NCI-H2227 (cell line): ENCODE data around the gene OR2T6.
"Not testable (repeated sequence)": the region's sequence is repeated elsewhere in the genome, so short reads cannot be mapped to it uniquely, and the experiment has no call there.

Experiments
- DNase-seq: peaks from one replicate; lab custom pipeline; 2025; ENCODE audit not compliant: unreplicated experiment; lab: John Stamatoyannopoulos, UW

Gene OR2T6

GRCh38 chr1:248375446-248375845, at the start of gene OR2T6:
TSS of gene OR2T6 (plus strand) at chr1:248375746. CDS start at chr1:248387609, 11,863 bp downstream.
- no peak for DNase-seq

DNA sequence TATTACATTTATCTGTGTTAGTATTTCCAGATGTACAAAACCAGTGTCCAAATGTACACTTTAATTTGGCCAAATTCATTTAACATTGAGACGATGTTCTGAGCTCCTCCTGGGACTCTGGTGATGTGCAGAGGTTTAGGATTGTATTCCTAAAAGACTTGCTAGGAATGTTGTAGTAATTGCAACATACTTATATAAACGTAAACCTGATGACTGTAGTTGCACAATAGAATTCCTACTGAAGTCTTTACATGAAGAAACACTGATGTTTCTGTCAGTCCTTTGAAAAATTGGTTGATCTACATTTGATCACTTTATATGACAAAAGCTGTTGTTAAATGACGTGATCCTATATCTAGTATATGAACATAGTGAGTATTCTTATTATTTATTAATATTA, 32.1 kb upstream of the OR2T6 start:
- no peak for DNase-seq

- no peak for DNase-seq
Measured at GRCh38 chr1:248348475-248348874, 27.1 kb upstream of the OR2T6 start, which contains the start of gene OR14C36. TSS of gene OR14C36 (plus strand) at chr1:248348775. CDS start at chr1:248348775, 0 bp downstream.

DNA sequence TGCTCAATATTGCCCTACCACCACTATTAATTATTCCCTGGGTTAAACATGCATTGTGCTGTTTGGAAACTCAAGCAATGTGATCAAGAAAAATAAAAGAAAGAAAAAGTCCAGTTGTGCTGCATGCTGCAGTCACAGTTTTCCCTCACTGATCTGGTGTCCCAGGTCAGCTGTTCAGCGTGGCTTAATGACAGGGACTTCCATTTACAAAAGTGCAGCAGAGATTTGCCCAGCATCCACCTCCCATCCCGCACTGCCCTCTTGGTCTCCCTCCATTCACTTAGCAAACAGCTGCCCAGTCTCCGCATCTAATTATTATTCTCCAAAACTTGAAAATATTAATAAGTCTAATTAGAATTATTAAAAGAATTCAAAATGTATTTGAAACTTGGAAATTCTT, 16.1 kb upstream of the OR2T6 start:
- DNase-seq = no peak

GRCh38 chr1:248361121-248361715, 14.3 kb upstream of the OR2T6 start, which contains the start of gene OR2T4:
TSS of gene OR2T4 (plus strand) at chr1:248361665. CDS start at chr1:248361665, 0 bp downstream.
- DNase-seq = no peak

DNA sequence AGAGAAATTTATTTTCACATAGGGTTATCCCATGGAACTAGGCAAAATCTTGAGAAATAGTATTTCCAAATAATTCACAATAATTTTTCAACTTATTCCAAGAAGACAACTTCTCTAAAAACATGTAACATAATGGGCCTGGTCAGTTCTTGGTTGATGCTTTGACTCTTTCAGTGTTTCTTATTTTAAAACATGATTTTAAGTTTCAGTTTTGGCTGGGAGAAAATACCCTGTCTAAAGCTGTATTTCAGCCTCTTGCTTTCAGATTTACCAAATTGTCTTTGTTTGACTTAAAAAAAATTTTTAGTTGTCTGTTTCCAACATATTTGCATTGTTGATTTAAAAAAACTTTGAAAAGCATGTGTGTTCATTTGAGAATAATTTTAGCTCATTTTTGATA, 8.9 kb upstream of the OR2T6 start:
- DNase-seq = no peak

GRCh38 chr1:248372394-248372793, 3.2 kb upstream of the OR2T6 start:
- DNase-seq = no peak

- no peak for DNase-seq
Measured at GRCh38 chr1:248373761-248374160, 1.8 kb upstream of the OR2T6 start.

DNA sequence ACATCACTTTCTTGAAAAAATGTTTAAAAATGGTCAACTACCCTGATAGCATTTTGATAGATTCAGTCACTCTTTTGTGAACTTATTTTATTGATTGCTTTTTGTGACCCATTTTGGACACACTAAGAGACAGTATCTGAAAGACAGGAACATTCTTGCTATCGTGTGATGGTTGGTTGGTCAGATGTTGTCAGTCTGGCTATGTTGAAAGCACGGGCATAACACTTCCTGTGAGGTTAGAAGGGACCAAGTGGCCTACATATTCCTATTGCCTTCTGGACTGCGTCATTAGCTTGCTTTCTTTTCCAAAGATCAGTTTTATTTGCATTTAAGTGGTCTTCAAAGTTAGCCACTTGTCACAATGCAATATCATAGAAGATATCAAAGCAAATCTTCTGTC, 1.4 kb downstream of the OR2T6 start:
- no peak for DNase-seq

DNA sequence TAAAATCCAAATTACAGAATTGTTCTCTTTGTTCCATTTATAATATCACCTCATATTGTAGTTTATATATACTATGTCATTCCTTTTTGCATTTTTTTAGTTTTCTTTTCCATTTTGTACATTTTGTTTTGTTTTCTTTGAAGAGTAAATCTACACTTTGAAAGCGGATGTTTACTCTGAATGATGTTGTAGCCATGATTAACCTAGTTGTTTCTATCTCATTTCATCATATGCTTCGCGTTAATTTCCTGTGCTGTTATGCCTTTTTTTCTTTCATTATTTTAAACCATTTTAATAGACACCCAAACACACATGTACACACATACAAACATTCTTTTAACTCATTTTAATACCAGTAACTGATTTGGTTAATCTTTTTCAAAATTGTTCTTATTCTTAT, 5.3 kb downstream of the OR2T6 start:
- no peak for DNase-seq

DNA sequence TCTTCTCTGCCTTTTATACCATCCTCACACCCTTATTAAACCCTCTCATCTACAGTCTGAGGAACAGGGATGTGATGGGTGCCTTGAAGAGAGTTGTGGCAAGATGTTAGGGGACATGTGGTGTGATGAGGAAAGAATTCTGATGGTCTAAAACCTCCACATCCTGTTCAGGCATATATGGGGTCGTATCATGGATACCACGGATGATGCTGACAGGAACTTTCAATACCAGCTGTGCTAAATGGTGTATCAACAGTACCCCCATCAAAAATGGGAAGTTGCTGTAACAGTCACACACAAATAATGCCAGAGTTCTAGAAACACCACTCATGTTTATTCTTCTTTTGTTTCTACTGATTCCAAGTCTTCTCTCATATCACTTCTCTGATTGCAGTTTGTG, 12.9 kb downstream of the OR2T6 start:
- no peak for DNase-seq

DNA sequence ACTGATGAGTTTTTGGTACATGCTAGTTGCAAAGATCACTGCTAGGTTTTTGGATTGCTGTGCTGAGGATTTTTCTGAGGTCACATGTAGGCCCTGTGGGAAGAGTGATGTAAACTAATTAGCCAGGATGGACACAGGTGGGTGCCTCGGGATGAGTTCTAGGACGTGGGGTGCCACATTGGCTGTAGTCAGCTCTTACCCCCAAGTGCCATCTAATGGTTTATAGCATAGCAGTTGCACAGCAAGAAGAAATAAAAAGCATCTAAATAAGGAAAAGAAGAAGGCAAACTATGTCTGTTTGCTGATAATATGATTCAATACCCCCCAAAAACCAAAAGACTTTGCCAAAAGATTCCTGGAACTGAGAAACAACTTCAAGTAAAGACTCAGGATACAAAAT, 17.5 kb downstream of the OR2T6 start:
- DNase-seq = no peak

- DNase-seq = no peak
Measured at GRCh38 chr1:248402748-248403147, 27.2 kb downstream of the OR2T6 start, which contains the start of gene OR2T1. TSS of gene OR2T1 (plus strand) at chr1:248403048. CDS start at chr1:248406148, 3,100 bp downstream.

DNA sequence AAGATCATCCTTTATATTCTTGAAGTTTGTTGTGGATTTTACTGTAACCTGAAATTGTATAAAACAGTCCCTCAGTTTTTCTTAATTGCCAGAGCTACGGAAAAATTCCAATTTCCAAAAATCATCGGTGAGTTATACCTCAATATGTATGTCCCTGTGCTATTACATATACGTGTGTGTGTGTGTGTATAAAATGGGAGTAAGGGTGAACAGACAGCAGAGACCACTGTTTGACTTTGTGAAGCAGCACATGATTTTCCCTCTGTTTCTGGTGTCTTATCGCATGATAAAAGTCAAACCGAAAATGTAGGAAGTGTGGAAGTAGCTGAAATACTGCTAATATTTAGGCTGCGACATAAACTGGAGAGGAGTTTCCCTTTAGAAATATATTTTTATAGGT, 28.5 kb downstream of the OR2T6 start:
- DNase-seq = no peak

DNA sequence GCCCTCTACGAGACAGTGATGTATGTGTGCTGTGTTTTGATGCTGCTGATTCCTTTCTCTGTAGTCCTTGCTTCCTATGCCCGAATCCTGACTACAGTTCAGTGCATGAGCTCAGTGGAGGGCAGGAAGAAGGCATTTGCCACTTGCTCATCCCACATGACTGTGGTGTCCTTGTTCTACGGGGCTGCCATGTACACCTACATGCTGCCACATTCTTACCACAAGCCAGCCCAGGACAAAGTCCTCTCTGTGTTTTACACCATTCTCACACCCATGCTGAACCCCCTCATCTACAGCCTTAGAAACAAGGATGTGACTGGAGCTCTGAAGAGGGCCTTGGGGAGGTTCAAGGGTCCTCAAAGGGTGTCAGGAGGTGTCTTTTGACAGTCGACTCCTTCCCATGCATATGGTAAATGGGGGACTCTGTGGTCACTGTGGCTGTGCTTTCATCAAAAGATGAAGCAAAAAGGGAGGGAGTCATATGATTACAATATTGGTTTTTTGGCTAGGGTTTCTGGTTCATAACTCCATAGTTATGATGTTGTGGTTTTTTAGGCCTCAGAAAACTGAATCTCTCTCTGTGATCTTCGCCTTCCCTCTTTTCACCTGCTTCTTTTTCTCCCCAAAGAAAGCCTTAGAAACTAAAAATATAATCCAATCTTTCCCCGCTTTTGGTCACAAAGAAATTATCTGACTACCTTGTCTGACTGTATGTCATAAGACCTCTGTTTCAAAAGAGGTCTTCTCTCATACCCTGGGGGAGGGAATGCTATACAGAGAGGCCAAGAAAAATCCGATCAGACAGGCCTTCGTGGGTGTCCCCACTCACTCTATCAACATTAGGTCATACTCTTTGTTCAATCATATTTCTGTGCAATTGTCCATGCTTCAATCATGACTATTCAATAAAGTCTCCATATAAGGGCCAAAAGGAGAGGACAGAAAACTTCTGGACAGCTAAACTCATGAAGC, 31.5 kb downstream of the OR2T6 start:
- no peak for DNase-seq

DNA sequence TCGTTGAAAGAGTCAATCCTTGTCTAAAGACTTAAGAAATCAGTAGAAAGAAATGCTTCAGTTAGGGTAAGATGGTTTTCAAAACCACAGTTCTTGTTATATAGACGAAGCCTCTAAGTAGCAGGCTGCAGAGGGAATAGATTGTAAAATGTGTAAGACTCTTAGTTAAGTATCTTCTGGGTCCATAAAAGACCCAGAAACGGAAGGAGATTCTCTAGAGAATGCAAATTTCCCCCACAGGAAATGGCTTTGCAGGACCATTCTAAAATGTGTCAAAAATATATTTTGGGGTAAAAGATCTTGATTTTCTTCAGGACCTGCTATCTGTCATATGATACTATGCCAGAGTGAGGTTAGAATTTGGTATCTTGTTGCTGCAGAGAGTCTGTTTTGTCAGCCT, 40.7 kb downstream of the OR2T6 start:
- DNase-seq = no peak

- no peak for DNase-seq
Measured at GRCh38 chr1:248417854-248418253, 42.3 kb downstream of the OR2T6 start.

DNA sequence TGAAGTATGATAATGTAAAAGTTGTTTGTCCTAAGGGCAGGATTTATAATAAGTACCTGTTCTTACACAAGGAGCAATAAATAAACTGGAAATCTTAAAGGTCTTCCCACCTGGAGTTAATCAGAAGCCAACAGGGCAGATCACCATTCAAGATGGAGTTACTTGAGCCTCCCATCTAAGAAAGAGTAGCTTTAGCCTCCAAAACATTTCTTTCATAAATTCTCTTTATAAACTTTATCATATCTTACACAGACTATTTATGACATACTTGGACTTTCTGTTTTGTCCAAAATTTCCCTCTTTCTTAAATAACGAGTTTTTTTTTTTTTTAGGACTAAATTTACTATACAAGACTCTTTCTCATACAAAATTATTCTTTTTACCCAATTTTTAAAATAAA, 45.8 kb downstream of the OR2T6 start:
- DNase-seq = no peak

- not testable (repeated sequence) for DNase-seq
Measured at GRCh38 chr1:248427526-248428191, 52.1 kb downstream of the OR2T6 start.

- not testable (repeated sequence) for DNase-seq
Measured at GRCh38 chr1:248428192-248428533, 52.6 kb downstream of the OR2T6 start.

DNA sequence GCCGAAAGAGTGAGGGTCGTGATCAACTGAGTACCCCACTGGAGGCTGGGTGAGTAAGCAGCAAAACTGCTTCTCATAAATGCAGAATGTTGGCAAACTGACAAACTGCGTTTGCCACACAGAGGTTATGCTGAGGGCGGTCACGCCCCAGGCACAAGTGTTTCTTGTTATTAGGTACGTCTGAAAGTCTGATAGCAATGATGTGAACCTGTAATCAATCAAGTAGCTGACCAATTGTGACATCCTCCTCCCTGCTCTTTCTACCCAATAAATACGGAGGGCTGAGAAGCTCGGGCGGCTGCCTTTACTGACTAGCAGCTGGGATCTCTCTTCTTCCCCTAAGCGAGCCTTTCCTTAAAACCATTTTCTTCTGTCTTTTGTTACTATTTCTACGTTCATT, 56.1 kb downstream of the OR2T6 start:
- DNase-seq = not testable (repeated sequence)

- not testable (repeated sequence) for DNase-seq
Measured at GRCh38 chr1:248432201-248432600, 56.7 kb downstream of the OR2T6 start.
